Glomerular visceral epithelial cell (primary cell): ENCODE data around the gene PECR.
"Not testable (repeated sequence)": the region's sequence is repeated elsewhere in the genome, so short reads cannot be mapped to it uniquely, and the experiment has no call there.

ENCODE experiments used
- DNase-seq: peaks from one replicate; pipeline ENCODE4 v3.0.0-alpha.2; 2016; ENCODE audit errors: extremely low spot score

Gene PECR

DNA sequence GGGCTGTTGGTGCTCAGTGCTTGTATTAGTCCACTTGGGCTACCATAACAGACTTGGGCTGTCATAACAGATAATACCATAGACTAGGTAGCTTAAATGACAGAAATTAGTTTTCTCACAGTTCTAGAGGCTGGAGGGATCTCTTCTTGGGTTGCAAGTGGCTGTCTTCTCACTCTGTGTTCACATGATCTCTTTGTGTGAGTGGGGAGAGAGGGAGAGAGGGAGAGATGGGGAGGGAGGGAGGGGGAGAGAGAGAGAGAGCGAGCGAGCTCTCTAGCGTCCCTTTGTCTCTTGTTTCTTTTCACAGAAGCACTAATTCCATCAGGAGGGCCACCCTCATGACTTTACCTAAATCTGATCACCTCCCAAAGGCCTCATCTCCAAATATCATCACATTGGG lies 23.1 kb upstream of the PECR start:
- DNase-seq, result no peak

GRCh38 chr2:216103213-216103612 lies 21.6 kb upstream of the PECR start:
- peak; percentile 35 for DNase-seq

DNA sequence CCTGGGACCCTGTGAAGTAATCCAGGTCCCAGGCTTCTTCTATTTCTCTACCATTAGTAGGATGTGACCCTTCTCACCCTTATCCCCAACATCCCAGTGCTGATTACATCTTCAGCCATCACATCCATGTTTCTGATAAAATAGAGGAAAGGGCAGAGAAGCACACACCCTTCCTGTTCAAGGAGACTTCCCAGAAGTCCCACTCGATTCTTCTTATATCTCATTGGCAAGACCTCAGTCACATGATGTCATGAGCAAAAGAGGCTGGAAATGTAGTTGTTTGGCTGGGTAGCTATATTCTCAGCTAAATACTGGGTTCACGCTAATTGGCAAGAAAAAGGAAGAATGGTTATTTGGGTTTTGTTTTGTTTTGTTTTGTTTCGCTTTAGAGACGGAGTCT lies 19.5 kb upstream of the PECR start:
- DNase-seq, result no peak

DNA sequence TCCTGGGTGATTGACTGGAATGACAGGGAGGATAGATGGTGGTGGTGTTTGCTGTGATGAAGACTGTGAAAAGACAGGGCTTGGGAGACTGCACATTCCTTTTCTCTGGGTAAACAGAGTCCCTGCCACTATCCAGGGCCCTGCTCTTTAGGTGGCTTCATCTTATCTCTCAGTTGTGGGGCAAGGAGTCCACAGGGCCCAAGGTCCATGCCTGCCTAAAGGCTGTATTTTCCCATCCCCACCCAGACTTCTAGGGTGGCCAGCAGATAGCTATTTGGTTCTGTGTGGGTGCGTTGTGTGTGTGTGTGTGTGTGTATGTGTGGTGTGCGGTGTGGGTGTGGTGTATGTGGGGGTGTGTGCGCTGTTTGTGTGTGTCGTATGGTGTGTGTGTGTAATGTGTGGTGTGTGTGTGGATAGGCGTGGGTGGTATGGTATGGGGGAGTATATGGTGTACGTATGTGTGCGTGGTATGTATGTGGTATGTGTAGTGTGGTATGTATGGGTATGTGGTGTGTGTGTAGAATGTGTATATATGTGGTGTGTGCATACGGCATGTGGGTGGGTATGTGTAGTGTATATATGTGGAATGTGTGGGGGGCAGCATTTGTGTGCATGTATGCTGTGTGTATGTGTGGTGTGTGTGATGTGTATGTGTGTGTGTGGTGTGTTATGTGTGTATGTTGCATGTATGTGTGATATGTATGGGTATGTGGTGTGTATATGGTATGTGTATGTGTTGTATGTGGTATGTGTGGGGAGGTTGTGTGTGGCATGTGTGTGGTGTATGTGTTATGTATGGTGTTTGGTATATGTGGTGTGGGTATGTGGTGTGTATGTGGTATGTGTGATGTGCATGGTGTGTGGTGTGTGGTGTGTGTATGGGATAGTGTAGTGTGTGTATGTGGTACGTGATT lies 17.1 kb upstream of the PECR start:
- no peak for DNase-seq

DNA sequence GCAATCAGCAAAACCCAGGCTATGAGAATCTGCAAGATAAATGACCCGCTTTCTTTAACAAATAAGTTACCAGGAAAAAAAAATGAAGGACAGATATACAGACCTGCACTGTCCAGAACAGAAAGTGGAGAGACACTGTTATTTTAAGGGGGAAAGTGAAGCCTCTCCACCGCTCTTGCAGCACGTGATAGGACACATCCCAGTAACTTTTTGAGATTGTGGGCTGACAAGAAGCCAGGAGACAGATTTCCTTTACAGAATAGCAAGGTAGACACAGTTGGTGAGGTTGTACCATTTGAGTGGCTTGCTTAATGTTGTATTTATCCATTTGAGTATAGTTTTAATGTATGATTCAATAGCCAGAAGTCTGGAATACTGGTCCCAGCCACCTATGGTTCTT lies 13.1 kb upstream of the PECR start:
- DNase-seq, result no peak

DNA sequence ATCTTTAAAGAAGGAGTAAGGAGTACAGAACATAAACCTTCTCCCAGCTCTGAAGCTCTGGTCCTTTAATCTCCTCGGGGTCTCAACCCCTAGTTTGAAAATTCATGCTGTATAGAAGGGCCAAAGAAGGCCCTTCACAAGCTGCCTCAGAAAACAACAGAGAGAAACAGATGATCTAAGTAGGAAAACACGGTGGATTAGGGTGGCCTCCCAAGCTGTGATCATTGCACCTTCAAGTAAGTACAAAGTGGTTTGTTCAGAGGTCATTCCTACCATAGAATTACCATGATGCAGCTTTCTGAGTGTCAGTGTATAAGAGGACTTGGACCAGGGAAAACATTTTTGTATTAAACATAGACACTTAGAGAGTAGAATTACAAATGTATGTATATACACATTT lies 11.0 kb upstream of the PECR start:
- DNase-seq, result no peak

DNA sequence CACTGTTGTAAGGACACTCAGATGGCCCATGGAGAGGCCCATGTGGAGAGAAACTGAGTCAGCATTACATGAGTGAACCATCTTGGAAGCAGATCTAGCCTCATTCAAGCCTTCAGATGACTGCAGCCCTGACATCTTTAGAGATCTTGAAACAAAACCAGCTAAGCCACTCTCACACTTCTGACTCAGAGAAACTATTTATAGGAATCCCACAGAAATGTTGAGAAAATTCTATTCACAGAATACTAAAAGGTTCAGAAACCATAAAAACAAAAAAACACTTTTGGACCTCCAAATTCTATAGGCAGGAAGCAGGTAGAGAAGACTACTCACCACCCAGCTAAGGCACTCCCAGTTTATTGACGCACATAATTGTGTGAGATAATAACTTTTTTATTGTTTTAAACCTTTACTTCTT lies 8.8 kb upstream of the PECR start:
- DNase-seq, result no peak

DNA sequence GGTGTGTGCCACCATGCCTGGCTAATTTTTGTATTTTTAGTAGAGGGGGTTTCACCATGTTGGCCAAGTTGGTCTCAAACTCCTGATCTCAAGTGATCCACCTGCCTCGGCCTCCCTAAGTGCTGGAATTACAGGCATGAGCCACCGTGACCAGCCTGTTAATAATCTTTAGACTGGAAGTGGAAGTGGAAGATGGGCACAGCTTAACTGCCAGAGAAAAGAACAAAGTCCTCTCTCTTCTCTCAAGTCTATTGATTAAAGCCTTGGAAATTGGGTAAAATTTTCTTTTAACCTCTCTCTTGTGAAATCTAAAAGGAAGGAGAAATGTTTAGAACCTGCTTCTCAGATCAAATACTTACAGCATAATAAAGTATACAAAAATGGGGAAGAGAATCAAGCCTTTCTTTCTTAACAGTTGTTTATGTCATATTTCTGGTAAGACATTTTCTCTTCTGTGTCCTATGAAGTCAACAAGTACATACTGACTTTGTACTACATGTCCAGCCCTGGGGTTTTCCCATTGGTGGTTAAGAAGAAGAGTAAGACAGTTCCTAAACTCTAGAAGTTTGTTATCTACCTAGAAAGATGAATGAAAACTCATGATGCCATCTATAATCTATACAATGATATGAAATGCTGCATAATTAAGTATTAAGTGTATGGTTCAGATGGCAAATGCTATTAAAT lies 4.7 kb upstream of the PECR start:
- DNase-seq, result no peak

DNA sequence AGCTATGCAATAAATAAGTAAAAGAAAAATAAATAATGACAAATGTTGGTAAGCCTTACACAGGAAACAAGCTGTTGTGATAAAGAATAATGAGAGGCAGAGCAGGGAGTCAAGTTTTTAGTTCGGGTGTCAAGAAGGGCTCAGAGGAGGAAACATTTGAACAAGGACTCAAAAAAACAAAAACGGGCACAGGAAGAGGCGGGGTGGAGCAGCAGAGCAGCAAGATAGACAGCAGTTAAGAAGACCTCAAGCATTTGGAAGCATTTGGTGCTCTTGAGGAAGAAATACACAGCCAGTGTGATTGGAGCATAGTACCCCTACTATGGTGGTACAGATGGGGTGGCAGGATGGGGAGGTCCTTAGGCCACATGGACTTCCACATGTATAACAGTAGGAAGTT lies 2.9 kb upstream of the PECR start:
- no peak for DNase-seq

DNA sequence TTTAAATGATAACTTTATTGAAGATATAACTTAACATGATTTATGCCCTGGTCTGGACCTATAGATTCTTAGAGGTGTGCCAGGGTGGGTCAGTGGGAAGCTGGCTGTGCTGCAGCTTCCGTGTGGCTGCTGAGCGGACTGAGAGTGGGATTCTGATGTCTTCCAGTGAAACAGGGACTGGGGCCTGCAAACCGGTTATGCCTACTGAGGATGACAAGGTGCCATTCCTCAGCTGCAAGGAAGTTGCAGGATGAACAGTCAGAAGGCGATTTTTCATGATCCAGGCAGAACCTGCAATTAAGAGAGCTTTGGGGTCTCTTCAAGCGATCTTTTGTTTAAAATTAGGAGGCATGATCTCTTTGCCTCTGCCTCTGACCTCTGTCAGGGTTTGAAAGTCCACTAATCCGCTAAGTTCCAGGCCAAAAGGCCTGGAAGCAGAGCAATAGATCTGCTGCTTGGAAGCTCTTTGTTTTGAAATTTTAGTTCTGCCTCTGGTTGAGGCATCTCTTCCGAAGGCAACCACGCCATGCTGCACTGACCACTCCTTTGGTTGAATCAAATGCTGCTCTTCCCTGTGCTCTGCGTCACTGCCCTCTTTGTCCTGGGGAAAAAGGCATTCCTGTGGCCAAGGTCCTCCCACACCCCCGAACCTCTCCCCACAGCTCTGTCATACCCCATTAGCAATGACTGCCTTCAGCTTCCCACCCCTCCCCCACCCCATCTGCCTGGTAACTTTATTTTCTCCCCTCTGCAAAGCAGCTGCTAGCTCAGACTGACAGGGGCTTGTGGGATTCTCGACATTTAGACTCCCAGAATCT lies 2.1 kb upstream of the PECR start:
- DNase-seq, result peak; percentile 98

- DNase-seq, result peak; percentile 50
Measured at GRCh38 chr2:216082805-216083204, 1.2 kb upstream of the PECR start.

- peak; percentile 24 for DNase-seq
Measured at GRCh38 chr2:216082117-216082711, 605 bp upstream of the PECR start.

DNA sequence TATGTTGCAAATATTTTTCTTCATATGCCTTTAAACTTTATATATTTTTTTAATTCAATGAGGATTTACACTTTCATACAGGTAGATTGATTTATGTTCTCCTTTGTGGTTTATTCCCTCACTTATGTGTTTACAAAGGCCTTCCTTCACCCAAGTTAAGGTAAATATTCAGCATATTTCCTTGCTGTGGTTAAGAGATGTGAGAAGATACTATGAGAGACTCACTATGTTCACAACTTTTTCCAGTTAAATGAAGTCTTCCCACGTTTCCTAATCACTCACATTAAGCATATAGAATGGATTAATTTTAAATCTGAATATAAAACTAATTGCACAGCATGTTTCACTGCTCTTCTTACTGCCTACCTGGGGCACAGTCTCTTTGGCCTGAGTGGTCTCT lies 597 bp downstream of the PECR start:
- no peak for DNase-seq

GRCh38 chr2:216080048-216080447 lies 1.6 kb downstream of the PECR start:
- DNase-seq, result not testable (repeated sequence)

GRCh38 chr2:216078776-216079175 lies 2.8 kb downstream of the PECR start:
- DNase-seq, result no peak

- no peak for DNase-seq
Measured at GRCh38 chr2:216075510-216076485, 5.8 kb downstream of the PECR start.

DNA sequence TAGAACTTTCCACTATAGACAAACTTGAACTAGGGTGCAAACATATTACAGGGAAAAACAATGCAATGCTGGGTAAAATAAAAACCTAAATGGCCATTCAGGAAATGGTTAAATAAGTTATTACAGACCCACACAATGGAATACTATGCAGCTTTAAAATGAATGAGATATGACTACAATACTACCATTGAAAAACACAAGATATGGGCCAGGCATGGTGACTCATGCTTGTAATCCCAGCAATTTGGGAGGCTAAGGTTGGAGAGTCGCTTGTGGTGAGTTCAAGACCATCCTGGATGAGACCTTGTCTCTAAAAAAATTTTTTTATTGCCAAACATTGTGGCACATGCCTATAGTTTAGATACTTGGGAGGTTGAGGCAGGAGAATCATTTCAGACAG lies 6.8 kb downstream of the PECR start:
- DNase-seq, result no peak

DNA sequence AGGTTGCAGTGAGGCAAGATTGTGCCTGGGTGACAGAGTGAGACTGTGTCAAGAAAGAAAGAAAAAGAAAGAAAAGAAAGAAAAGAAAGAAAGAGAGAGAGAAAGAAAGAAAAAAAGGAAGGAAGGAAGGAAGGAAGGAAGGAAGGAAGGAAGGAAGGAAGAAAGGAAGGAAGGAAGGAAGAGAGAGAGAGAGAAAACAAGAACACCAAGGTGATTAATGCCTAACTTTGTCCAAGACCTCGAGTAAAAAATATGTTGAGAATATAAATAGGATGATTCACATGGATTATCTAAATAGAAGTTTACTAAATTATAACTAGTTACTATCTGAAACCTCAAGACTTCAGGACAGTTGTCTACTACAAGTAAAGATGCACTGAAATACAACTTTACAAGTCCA lies 7.2 kb downstream of the PECR start:
- DNase-seq, result no peak

DNA sequence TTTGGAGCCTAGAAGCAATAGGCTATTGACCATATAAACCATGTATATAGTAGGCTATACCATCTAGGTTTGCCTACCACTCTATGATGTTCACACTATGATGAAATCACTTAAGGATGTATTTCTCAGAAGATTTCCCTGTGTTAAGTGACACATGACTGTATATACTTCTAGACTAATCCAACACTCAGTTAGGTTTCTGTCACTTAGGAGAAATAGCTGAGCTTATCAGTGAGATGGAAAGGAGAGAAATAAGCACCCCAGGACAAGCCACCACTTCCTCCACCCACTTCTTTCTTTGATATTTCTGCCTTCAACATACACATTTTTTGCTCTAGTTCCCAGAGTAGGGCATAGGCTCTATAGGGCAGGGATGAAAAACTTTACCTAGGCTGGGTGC lies 7.8 kb downstream of the PECR start:
- DNase-seq, result no peak

DNA sequence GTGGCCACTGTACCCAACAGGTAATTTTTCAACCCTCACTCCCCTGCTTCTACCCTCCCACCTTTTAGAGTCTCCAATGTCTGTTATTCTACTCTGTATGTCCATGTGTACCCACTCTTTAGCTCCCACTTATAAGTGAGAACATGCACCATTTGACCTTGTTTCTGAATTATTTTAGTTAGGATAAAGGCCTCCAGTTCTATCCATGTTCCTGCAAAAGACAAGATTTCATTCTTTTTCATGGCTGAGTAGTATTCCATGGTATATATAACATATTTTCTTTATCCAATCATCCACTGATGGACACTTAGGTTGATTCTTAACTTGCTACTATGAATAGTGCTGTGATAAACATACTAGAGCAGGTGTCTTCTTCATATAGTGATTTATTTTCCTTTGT lies 9.1 kb downstream of the PECR start:
- no peak for DNase-seq
